KMS-11 (cell line): Measurements from ENCODE around the gene ADSS1.

ENCODE experiments used
- H2AFZ ChIP-seq: fragments of 200-600 bp; sonication (generic); 2 replicates; pipeline ENCODE4 v1.6.1; 2016; ENCODE audit warnings: antibody characterized with exemption, mixed run types, low read depth
- H3K27ac ChIP-seq: fragments of 200-600 bp; sonication (generic); 2 replicates; pipeline ENCODE4 v1.6.1; 2016; ENCODE audit warnings: mild to moderate bottlenecking, mixed run types
- H3K27me3 ChIP-seq: fragments of 200-600 bp; sonication (generic); 2 replicates; pipeline ENCODE4 v1.6.1; 2017; ENCODE audit warnings: mild to moderate bottlenecking, low read depth, mixed run types, moderate library complexity; ENCODE audit not compliant: insufficient read depth
- H3K36me3 ChIP-seq: fragments of 200-600 bp; sonication (generic); 2 replicates; pipeline ENCODE4 v1.6.1; 2017; ENCODE audit warnings: mild to moderate bottlenecking, mixed run types; ENCODE audit not compliant: insufficient read depth
- H3K4me1 ChIP-seq: fragments of 200-600 bp; sonication (generic); 2 replicates; pipeline ENCODE4 v1.6.1; 2016; ENCODE audit warnings: mild to moderate bottlenecking, low read depth, mixed run types; ENCODE audit not compliant: poor library complexity, severe bottlenecking
- H3K4me2 ChIP-seq: fragments of 200-600 bp; sonication (generic); 2 replicates; pipeline ENCODE4 v1.7.0; 2016; ENCODE audit warnings: mild to moderate bottlenecking, mixed run types
- H3K4me3 ChIP-seq: fragments of 200-600 bp; sonication (generic); IDR thresholded peaks from 2 replicates; pipeline ENCODE4 v1.6.1; 2017; ENCODE audit warnings: low read depth, low read length, mixed read lengths; ENCODE audit not compliant: insufficient read depth
- H3K79me2 ChIP-seq: fragments of 200-600 bp; sonication (generic); 2 replicates; pipeline ENCODE4 v1.6.1; 2016; ENCODE audit warnings: low read depth, mixed run types; ENCODE audit not compliant: insufficient read depth
- H3K9ac ChIP-seq: fragments of 200-600 bp; sonication (generic); 2 replicates; pipeline ENCODE4 v1.6.1; 2016; ENCODE audit warnings: mild to moderate bottlenecking, mixed run types
- H4K20me1 ChIP-seq: fragments of 200-600 bp; sonication (generic); 2 replicates; pipeline ENCODE4 v1.6.1; 2016; ENCODE audit warnings: mild to moderate bottlenecking, mixed run types; ENCODE audit not compliant: insufficient read depth
- CTCF ChIP-seq: fragments of 200-600 bp; sonication (generic); conservative IDR thresholded peaks from 2 replicates; pipeline ENCODE4 v1.6.1; 2017; ENCODE audit warnings: low read depth, mild to moderate bottlenecking, antibody characterized with exemption, low read length, moderate library complexity, mixed read lengths

ADSS1 gene

DNA sequence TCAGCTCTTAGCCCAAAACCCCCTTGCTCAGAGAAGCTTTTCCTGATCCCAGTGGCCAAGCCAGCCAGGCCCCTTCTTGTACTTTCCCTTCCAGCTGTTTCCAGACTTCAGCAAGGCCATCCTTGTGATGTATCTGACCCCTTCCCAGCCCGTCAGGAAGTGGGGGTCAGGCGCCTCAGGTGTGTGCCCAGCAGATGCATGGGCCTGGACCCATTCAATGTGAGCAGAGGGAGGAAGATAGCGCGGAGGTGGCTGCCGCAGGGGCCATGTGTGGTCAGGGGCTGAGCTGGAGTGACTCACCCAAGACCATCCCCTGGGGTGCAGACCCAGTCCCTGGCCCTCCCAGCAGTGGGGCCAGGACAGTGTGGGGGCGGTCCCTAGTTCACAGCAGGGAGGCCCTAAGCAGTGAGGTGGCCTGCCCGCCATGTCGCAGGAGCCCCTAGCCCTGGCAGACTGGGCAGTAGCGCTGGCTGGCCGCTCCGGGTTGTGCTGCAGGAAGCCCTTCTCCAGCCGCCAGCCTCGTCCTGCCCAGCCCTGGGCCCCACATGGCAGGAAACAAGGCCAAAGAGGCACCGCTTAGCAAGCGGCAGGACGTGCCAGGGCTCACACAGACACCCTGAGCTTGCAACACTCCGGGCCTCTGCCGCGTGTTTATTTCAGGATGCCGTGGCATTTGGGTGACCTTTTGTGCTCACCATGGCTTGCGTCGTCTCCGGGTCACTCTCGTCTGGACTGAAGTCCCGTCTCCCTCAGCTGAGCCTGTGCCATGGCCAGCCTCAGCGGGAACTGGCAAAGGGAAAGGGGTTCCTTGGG lies 12.0 kb downstream of the ADSS1 start:
- Histone ChIP-seq H3K79me2 (no peaks in the 10 kb centered on the region), H3K4me2 (no peak overlapping the region), H3K4me3 (no peak overlapping the region), H3K27ac (no peak overlapping the region), H3K27me3 (peaks cover 26% of the 10 kb centered on the region), H2AFZ (no peak overlapping the region), H3K9ac (no peak overlapping the region), H3K4me1 (no peaks in the 10 kb centered on the region), H4K20me1 (no peaks in the 10 kb centered on the region), H3K36me3 (no peaks in the 10 kb centered on the region)
- TF ChIP-seq CTCF = no peak

- no peaks in the 10 kb centered on the region for H3K4me1 ChIP-seq
- no peak overlapping the region for H3K4me2 ChIP-seq
- H3K4me3 ChIP-seq = no peak overlapping the region
- no peak overlapping the region for H3K9ac ChIP-seq
- no peaks in the 10 kb centered on the region for H4K20me1 ChIP-seq
- H3K36me3 ChIP-seq = no peaks in the 10 kb centered on the region
- H2AFZ ChIP-seq = no peak overlapping the region
- no peaks in the 10 kb centered on the region for H3K79me2 ChIP-seq
- H3K27me3 ChIP-seq = peaks cover 44% of the 10 kb centered on the region
- TF ChIP-seq CTCF = no peak
- no peak overlapping the region for H3K27ac ChIP-seq
Measured at GRCh38 chr14:104738375-104739019, 14.5 kb downstream of the ADSS1 start.

DNA sequence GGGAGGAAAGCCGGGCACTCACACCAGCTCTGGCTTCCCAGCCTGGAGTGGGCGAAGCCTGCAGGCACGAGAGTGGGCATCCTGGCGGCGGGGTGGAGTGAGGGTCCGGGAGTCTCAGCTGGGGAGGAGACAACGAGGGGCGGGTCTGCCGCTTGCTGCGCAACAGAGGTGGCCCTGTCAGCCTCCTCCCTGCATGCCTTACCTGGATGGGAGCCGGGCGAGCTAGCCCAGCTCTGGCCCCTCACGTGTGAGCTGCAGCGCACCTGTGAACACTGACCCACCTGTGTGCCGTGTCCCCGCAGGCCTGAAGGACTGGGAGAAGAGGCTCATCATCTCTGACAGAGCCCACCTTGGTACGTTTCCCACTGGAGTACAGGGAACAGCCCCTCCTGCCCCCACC lies 15.0 kb downstream of the ADSS1 start:
- Histone ChIP-seq H3K79me2 (no peaks in the 10 kb centered on the region), H3K4me2 (no peak overlapping the region), H3K4me3 (no peak overlapping the region), H2AFZ (no peak overlapping the region), H3K9ac (no peak overlapping the region), H3K27ac (no peak overlapping the region), H3K27me3 (peaks cover 43% of the 10 kb centered on the region), H3K4me1 (no peaks in the 10 kb centered on the region), H3K36me3 (no peaks in the 10 kb centered on the region), H4K20me1 (no peaks in the 10 kb centered on the region)
- no peak for TF ChIP-seq CTCF

DNA sequence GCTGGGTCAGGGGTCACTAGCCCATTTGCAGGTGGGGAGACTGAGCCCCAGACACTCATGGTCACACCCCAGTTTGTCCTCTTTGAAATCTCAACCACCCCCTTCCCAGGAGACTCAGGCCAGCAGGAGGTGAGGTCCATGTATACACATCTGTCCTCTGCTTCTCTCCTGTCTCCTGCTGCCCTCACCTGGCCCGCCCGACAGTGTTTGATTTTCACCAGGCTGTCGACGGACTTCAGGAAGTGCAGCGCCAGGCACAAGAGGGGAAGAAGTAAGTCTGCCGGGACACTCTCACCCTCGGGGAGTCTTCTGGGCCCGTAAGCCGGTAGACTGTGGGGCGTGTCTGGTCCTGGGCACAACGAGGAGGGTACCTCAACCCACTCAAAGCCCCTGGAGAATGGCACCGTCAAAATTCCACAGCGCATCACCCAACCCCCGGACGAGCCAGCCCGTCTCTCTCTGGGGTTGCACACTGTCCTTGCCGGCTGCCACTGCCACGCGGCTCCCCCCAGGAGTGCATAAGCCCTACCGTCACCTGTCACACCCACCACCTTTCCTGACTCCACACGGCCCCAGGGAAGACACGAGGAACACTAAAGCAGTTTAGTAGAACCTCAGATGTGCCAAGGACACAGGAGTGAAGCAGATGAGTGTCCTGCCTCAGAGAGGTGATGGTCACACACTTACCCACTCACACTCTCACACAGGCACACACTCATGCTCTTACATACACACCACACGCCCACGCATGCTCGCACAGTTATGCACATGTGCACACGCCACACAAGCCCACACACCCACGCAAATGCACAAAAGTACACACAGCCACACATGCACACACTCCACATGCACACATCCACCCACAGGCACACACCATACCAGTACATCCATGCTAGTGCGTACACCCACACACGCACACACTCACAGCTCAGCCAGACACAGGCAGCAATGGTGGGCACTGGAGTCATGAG lies 15.8 kb downstream of the ADSS1 start:
- H3K79me2 ChIP-seq = no peaks in the 10 kb centered on the region
- H3K4me2 ChIP-seq = no peak overlapping the region
- H3K9ac ChIP-seq = no peak overlapping the region
- no peak overlapping the region for H3K4me3 ChIP-seq
- H4K20me1 ChIP-seq = no peaks in the 10 kb centered on the region
- no peaks in the 10 kb centered on the region for H3K36me3 ChIP-seq
- no peak overlapping the region for H3K27ac ChIP-seq
- no peaks in the 10 kb centered on the region for H3K4me1 ChIP-seq
- no peak overlapping the region for H2AFZ ChIP-seq
- no peak for TF ChIP-seq CTCF
- H3K27me3 ChIP-seq = peaks cover 38% of the 10 kb centered on the region
